SU-DHL-6 (cell line): Measurements from ENCODE around the gene SLC23A2.

ENCODE experiments used
- H2AFZ ChIP-seq: fragments of 200-600 bp; sonication (generic); 2 replicates; pipeline ENCODE4 v1.6.1; 2014; ENCODE audit warnings: low read depth, mild to moderate bottlenecking, moderate library complexity, mixed read lengths, antibody characterized with exemption, low read length; ENCODE audit not compliant: severe bottlenecking
- H3F3A ChIP-seq: fragments of 200-600 bp; shearing (Covaris generic); 2 replicates; pipeline ENCODE4 v1.6.0; 2016; ENCODE audit warnings: antibody characterized with exemption, mild to moderate bottlenecking; ENCODE audit not compliant: insufficient read depth
- H3K27ac ChIP-seq: fragments of 200-600 bp; sonication (generic); 2 replicates; pipeline ENCODE4 v1.5.1; 2016; ENCODE audit warnings: low read depth, mild to moderate bottlenecking, low read length, moderate library complexity, mixed read lengths
- H3K27me3 ChIP-seq: fragments of 200-600 bp; sonication (generic), shearing (Covaris generic); 2 replicates; pipeline ENCODE4 v1.6.0; 2014; ENCODE audit warnings: mild to moderate bottlenecking, low read length
- H3K36me3 ChIP-seq: fragments of 200-600 bp; sonication (generic); 2 replicates; pipeline ENCODE4 v1.6.1; 2014; ENCODE audit warnings: mild to moderate bottlenecking, low read length, mixed read lengths
- H3K4me2 ChIP-seq: fragments of 300-600, 200-600 bp; shearing (Covaris generic), sonication (generic); 2 replicates; pipeline ENCODE4 v1.6.0; 2014; ENCODE audit warnings: low read length, low read depth, mild to moderate bottlenecking; ENCODE audit not compliant: poor library complexity, severe bottlenecking
- H3K4me3 ChIP-seq: fragments of 200-600 bp; sonication (generic); 2 replicates; pipeline ENCODE4 v1.5.1; 2014; ENCODE audit warnings: antibody characterized with exemption, low read length, mild to moderate bottlenecking, mixed read lengths; ENCODE audit not compliant: insufficient read depth, poor library complexity, severe bottlenecking
- H3K79me2 ChIP-seq: fragments of 200-600 bp; sonication (generic); 2 replicates; pipeline ENCODE4 v1.6.1; 2014; ENCODE audit warnings: mild to moderate bottlenecking, low read length, moderate library complexity; ENCODE audit not compliant: insufficient read depth
- H3K9ac ChIP-seq: fragments of 200-600 bp; sonication (generic); 2 replicates; pipeline ENCODE4 v1.7.0; 2014; ENCODE audit warnings: mild to moderate bottlenecking, low read length
- H3K9me2 ChIP-seq: fragments of 200-600 bp; sonication (generic); replicated peaks from 2 replicates; pipeline ENCODE4 v1.6.1; 2014; ENCODE audit warnings: low read length; ENCODE audit not compliant: insufficient read depth
- H3K9me3 ChIP-seq: fragments of 200-600 bp; sonication (generic); 2 replicates; pipeline ENCODE4 v1.6.1; 2014; ENCODE audit warnings: low read length, mixed read lengths; ENCODE audit not compliant: insufficient read depth
- H4K20me1 ChIP-seq: fragments of 200-600 bp; sonication (generic); 2 replicates; pipeline ENCODE4 v1.6.1; 2014; ENCODE audit warnings: low read depth, mild to moderate bottlenecking, antibody characterized with exemption, low read length, moderate library complexity, mixed read lengths
- EZH2phosphoT487 ChIP-seq: fragments of 200-600 bp; sonication (generic), shearing (Covaris generic); conservative IDR thresholded peaks from 2 replicates; pipeline ENCODE4 v1.6.1; 2018; ENCODE audit warnings: mild to moderate bottlenecking, antibody characterized with exemption, low read length, moderate library complexity, mixed read lengths
- TF ChIP-seq, protein P1 (sequence below): fragments of 200-600 bp; sonication (generic); IDR thresholded peaks from one replicate; pipeline ENCODE4 v1.5.1; 2017; ENCODE audit warnings: antibody characterized with exemption, mild to moderate bottlenecking, low read length, moderate library complexity; ENCODE audit not compliant: insufficient read depth, poor library complexity, severe bottlenecking

The SLC23A2 gene

DNA sequence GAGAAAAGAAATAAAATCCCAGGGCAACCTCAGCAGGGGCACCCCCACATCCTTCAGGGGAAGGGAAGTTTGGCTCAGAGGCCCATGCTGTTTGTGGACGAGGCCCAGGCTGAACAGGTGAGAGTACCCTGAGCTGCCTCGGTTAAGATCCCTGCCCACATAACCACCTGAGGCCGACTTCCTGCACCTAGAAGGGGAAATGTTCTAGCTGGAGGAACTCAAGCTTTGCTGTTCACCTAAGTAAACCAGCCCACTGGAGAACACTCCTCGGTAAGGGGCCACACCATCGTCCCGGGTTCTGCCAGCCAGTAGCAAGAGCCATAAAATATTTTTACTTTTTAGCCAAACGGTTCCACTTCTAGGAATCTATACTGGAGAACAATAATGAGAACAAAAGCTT is 88.2 kb downstream of the SLC23A2 start:
- peaks cover 16% of the 10 kb centered on the region; the same call in 1 of the 2 replicates for H3K79me2 ChIP-seq
- H3K27me3 ChIP-seq = no peaks in the 10 kb centered on the region
- no peak overlapping the region for H3K9ac ChIP-seq
- no peak for TF ChIP-seq EZH2phosphoT487
- TF ChIP-seq, protein P1, sequence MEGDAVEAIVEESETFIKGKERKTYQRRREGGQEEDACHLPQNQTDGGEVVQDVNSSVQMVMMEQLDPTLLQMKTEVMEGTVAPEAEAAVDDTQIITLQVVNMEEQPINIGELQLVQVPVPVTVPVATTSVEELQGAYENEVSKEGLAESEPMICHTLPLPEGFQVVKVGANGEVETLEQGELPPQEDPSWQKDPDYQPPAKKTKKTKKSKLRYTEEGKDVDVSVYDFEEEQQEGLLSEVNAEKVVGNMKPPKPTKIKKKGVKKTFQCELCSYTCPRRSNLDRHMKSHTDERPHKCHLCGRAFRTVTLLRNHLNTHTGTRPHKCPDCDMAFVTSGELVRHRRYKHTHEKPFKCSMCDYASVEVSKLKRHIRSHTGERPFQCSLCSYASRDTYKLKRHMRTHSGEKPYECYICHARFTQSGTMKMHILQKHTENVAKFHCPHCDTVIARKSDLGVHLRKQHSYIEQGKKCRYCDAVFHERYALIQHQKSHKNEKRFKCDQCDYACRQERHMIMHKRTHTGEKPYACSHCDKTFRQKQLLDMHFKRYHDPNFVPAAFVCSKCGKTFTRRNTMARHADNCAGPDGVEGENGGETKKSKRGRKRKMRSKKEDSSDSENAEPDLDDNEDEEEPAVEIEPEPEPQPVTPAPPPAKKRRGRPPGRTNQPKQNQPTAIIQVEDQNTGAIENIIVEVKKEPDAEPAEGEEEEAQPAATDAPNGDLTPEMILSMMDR = no peak
- H3K36me3 ChIP-seq = no peaks in the 10 kb centered on the region
- no peaks in the 10 kb centered on the region for H3K9me3 ChIP-seq
- H3K27ac ChIP-seq = no peak overlapping the region
- no peaks in the 10 kb centered on the region; the same call in 1 of the 2 replicates for H3F3A ChIP-seq
- no peaks in the 10 kb centered on the region for H3K9me2 ChIP-seq
- 0 out of 2 replicates have a peak, but pooled peaks cover 3% of the 10 kb centered on the region for H4K20me1 ChIP-seq
- H2AFZ ChIP-seq = no peak overlapping the region
- no peak overlapping the region for H3K4me3 ChIP-seq
- H3K4me2 ChIP-seq = no peak overlapping the region

- TF ChIP-seq, protein P1 = no peak
- TF ChIP-seq EZH2phosphoT487 = no peak
- no peak overlapping the region for H3K4me2 ChIP-seq
These were observed 88.7 kb downstream of the SLC23A2 start for GRCh38 chr20:4912380-4913142.

GRCh38 chr20:4910951-4911350 is 90.4 kb downstream of the SLC23A2 start:
- Histone ChIP-seq H4K20me1 (peaks cover 3% of the 10 kb centered on the region; the same call in 1 of the 2 replicates), H2AFZ (no peak overlapping the region), H3K27me3 (no peaks in the 10 kb centered on the region), H3K36me3 (no peaks in the 10 kb centered on the region), H3K4me2 (no peak overlapping the region), H3K27ac (no peak overlapping the region), H3K9ac (no peak overlapping the region), H3K9me3 (no peaks in the 10 kb centered on the region), H3F3A (0 out of 2 replicates have a peak, but pooled peaks cover 7% of the 10 kb centered on the region), H3K9me2 (no peaks in the 10 kb centered on the region), H3K79me2 (peaks cover 15% of the 10 kb centered on the region), H3K4me3 (no peak overlapping the region)
- TF ChIP-seq, protein P1 = no peak
- no peak for TF ChIP-seq EZH2phosphoT487

More at GRCh38 chr20:4912380-4913142, 88.7 kb downstream of the SLC23A2 start:
- no peak overlapping the region for H2AFZ ChIP-seq
- H3K9me3 ChIP-seq = no peaks in the 10 kb centered on the region
- peaks cover 13% of the 10 kb centered on the region; the same call in 1 of the 2 replicates for H3K79me2 ChIP-seq
- no peak overlapping the region for H3K9ac ChIP-seq
- no peak overlapping the region for H3K27ac ChIP-seq
- H3K36me3 ChIP-seq = no peaks in the 10 kb centered on the region
- no peaks in the 10 kb centered on the region for H3K9me2 ChIP-seq
- H3K4me3 ChIP-seq = no peak overlapping the region
- 0 out of 2 replicates have a peak, but pooled peaks cover 5% of the 10 kb centered on the region for H3F3A ChIP-seq
- peaks cover 3% of the 10 kb centered on the region; the same call in 1 of the 2 replicates for H4K20me1 ChIP-seq
- no peaks in the 10 kb centered on the region for H3K27me3 ChIP-seq
